SU-DHL-6 (cell line): ENCODE measurements around the gene RGPD3.

ENCODE experiments used
- EZH2phosphoT487 ChIP-seq: fragments of 200-600 bp; sonication (generic), shearing (Covaris generic); conservative IDR thresholded peaks from 2 replicates; pipeline ENCODE4 v1.6.1; 2018; ENCODE audit warnings: mild to moderate bottlenecking, antibody characterized with exemption, low read length, moderate library complexity, mixed read lengths
- TF ChIP-seq, protein P1 (sequence below): fragments of 200-600 bp; sonication (generic); IDR thresholded peaks from one replicate; pipeline ENCODE4 v1.5.1; 2017; ENCODE audit warnings: antibody characterized with exemption, mild to moderate bottlenecking, low read length, moderate library complexity; ENCODE audit not compliant: insufficient read depth, poor library complexity, severe bottlenecking

DNA sequence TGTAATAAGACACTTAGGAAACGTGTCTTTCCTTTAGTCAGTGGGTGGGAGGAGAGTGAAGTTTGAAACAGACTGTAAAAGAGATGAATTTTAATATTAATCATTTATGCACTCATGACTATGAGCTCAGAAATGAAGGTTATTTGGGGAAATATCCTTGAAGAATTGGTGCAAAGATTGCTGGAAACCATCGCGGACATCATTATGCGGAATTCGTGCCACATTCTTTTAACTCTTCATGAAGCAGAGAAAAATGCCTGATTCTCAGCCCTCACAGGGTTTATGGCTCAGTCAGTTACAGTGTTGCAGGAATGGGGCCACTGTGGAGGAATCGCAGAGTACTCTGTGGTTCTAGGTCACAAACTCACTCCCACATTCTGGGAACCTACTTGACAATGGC, 109.7 kb downstream of the RGPD3 start:
- TF ChIP-seq, protein P1, sequence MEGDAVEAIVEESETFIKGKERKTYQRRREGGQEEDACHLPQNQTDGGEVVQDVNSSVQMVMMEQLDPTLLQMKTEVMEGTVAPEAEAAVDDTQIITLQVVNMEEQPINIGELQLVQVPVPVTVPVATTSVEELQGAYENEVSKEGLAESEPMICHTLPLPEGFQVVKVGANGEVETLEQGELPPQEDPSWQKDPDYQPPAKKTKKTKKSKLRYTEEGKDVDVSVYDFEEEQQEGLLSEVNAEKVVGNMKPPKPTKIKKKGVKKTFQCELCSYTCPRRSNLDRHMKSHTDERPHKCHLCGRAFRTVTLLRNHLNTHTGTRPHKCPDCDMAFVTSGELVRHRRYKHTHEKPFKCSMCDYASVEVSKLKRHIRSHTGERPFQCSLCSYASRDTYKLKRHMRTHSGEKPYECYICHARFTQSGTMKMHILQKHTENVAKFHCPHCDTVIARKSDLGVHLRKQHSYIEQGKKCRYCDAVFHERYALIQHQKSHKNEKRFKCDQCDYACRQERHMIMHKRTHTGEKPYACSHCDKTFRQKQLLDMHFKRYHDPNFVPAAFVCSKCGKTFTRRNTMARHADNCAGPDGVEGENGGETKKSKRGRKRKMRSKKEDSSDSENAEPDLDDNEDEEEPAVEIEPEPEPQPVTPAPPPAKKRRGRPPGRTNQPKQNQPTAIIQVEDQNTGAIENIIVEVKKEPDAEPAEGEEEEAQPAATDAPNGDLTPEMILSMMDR: no peak
- no peak for TF ChIP-seq EZH2phosphoT487
